GM12878 (cell line): Measurements from ENCODE around the gene CHFR. TPM values are rescaled to one million over a fixed set of nuclear protein-coding genes. Genes with fewer than 3 reads are reported as not detected.

Experiments used
- ATAC-seq: fragments of 200-7000 bp; cut with Tn5 transposase; 3 replicates; pipeline ENCODE4 v1.9.1; 2020; ENCODE audit warnings: mild to moderate bottlenecking, moderate library complexity
- BruUV-seq: library from RNA; stranded (reverse); fragments of 400-500 nt; replicated peaks from 2 replicates; lab custom pipeline; 2021; lab: Mats Ljungman, UMichigan
- CTCF ChIA-PET: fragments of 300-600 bp; sonication (Branson Sonifier 250); formaldehyde crosslinking; extraction: SDS; loops from one replicate; lab custom pipeline; 2021; ENCODE audit warnings: inconsistent platforms; lab: Yijun Ruan, JAX
- POLR2A ChIA-PET: fragments of 350-600 bp; formaldehyde crosslinking; extraction: SDS; loops from one replicate; lab custom pipeline; 2021; ENCODE audit warnings: inconsistent platforms; lab: Charles Lee
- RAD21 ChIA-PET: fragments of 300-600 bp; sonication (Branson Sonifier 250); formaldehyde crosslinking; loops from one replicate; lab custom pipeline; 2023; ENCODE audit warnings: antibody characterized with exemption; ENCODE audit not compliant: unreplicated experiment; lab: Charles Lee
- SMC1A ChIA-PET: fragments of 300-600 bp; sonication (Branson Sonifier 250); formaldehyde crosslinking; loops from one replicate; lab custom pipeline; 2023; ENCODE audit not compliant: unreplicated experiment, uncharacterized antibody; lab: Charles Lee
- DNase-seq: peaks from one replicate; pipeline ENCODE4 v3.0.0-alpha.2; 2011; ENCODE audit warnings: low read depth, low spot score
- FAIRE-seq: peaks from 3 replicates; lab custom pipeline; 2011; peaks lifted over from hg19 to GRCh38; lab: Jason Lieb, UNC
- H2AFZ ChIP-seq: 2 replicates; pipeline ENCODE4 v1.6.0; 2011; ENCODE audit warnings: low read depth, low read length, control low read depth; ENCODE audit not compliant: control insufficient read depth
- H3K27ac ChIP-seq: 2 replicates; pipeline ENCODE4 v1.5.1; 2011; ENCODE audit warnings: control low read depth; ENCODE audit not compliant: control insufficient read depth, insufficient read depth
- H3K27me3 ChIP-seq, 2 experiments: replicated peaks in 1 of 2; 2 replicates each; pipeline versions ENCODE4 v1.6.0 to v1.6.1; 2011; ENCODE audit warnings: low read length in 1 of 2; ENCODE audit not compliant: control insufficient read depth in 2 of 2, insufficient read depth in 2 of 2
- H3K36me3 ChIP-seq, 2 experiments: 2 replicates each; pipeline ENCODE4 v1.5.1; 2011; ENCODE audit warnings: low read length in 1 of 2; ENCODE audit not compliant: control insufficient read depth in 2 of 2, insufficient read depth in 2 of 2
- H3K4me1 ChIP-seq: 2 replicates; pipeline ENCODE4 v1.6.1; 2011; ENCODE audit warnings: mild to moderate bottlenecking, low read length, moderate library complexity, mixed read lengths; ENCODE audit not compliant: control insufficient read depth, insufficient read depth
- H3K4me2 ChIP-seq: 2 replicates; pipeline ENCODE4 v1.6.0; 2011; ENCODE audit warnings: control low read depth; ENCODE audit not compliant: control insufficient read depth, insufficient read depth
- H3K4me3 ChIP-seq: fragments of 200-600 bp; sonication (generic); 2 replicates; pipeline ENCODE4 v1.5.1; 2016
- H3K79me2 ChIP-seq: 2 replicates; pipeline ENCODE4 v1.6.0; 2011; ENCODE audit warnings: low read length; ENCODE audit not compliant: control insufficient read depth, insufficient read depth
- H3K9ac ChIP-seq: 2 replicates; pipeline ENCODE4 v1.8.0; 2011; ENCODE audit warnings: low read length, control low read depth, mixed read lengths; ENCODE audit not compliant: control insufficient read depth, insufficient read depth
- H3K9me3 ChIP-seq: replicated peaks from 3 replicates; pipeline ENCODE4 v1.5.1; 2011; ENCODE audit warnings: mild to moderate bottlenecking, low read length; ENCODE audit not compliant: control insufficient read depth, insufficient read depth
- H4K20me1 ChIP-seq: 2 replicates; pipeline ENCODE4 v1.6.0; 2011; ENCODE audit not compliant: control insufficient read depth, insufficient read depth
- BCL3 ChIP-seq: IDR thresholded peaks from 2 replicates; pipeline ENCODE4 v1.6.1; 2011; ENCODE audit warnings: borderline replicate concordance, low read depth, mild to moderate bottlenecking, moderate library complexity, low read length; ENCODE audit not compliant: insufficient read depth, poor library complexity, severe bottlenecking
- CREB1 ChIP-seq: IDR thresholded peaks from 2 replicates; pipeline ENCODE4 v1.6.1; 2012; ENCODE audit warnings: low read depth, mild to moderate bottlenecking, inconsistent platforms
- EED ChIP-seq: sonication (generic); IDR thresholded peaks from 2 replicates; pipeline ENCODE4 v1.6.1; 2016; ENCODE audit warnings: antibody characterized with exemption, low read depth
- FOS ChIP-seq: IDR thresholded peaks from 3 replicates; pipeline ENCODE4 v1.6.1; 2011; ENCODE audit warnings: borderline replicate concordance; ENCODE audit not compliant: insufficient read length; ENCODE audit errors: extremely low read depth
- FOXK2 ChIP-seq: fragments of 450-650 bp; IDR thresholded peaks from 2 replicates; pipeline ENCODE4 v1.6.1; 2017; ENCODE audit warnings: mild to moderate bottlenecking, moderate library complexity
- NKRF ChIP-seq: fragments of 450-650 bp; conservative IDR thresholded peaks from 2 replicates; pipeline ENCODE4 v1.6.1; 2017; ENCODE audit warnings: mild to moderate bottlenecking, moderate library complexity
- PKNOX1 ChIP-seq: fragments of 450-650 bp; IDR thresholded peaks from 2 replicates; pipeline ENCODE4 v1.6.1; 2016; ENCODE audit warnings: mild to moderate bottlenecking
- RAD21 ChIP-seq: IDR thresholded peaks from 2 replicates; pipeline ENCODE4 v1.6.1; 2011; ENCODE audit warnings: mild to moderate bottlenecking, low read depth, low read length, moderate library complexity; ENCODE audit not compliant: insufficient read depth
- RFX5 ChIP-seq: IDR thresholded peaks from 2 replicates; pipeline ENCODE4 v1.6.1; 2011; ENCODE audit warnings: low read depth, low read length, improper control_type of control experiment
- WGBS: methylation state at CpG from one replicate; pipeline ENCODE4 v1.1.6; 2016; ENCODE audit warnings: low lambda C conversion rate; ENCODE audit not compliant: insufficient replicate concordance, insufficient coverage; ENCODE audit errors: missing lambda C conversion rate; 5-methylcytosine and 5-hydroxymethylcytosine counted together
- in situ Hi-C: fragments of 300-500 bp; cut with MboI; formaldehyde crosslinking; loops from 9 replicates; pipeline ENCODE4 v1.14.3; 2018; ENCODE audit warnings: mixed read lengths
- intact Hi-C: fragments of 100-400 bp; cut with micrococcal nuclease; formaldehyde crosslinking; loops from one replicate; pipeline ENCODE4 v1.14.2; 2022; ENCODE audit not compliant: unreplicated experiment
- polyA plus RNA-seq, 11 experiments: library from polyadenylated mRNA; depleted of rRNA in 4 of 11; unstranded in 6 of 11; stranded (reverse) in 5 of 11; fragments of >200 nt; fragmentation: Nextera tagmentation in 4 of 11; fragmentation: Illumina TruSeq in 1 of 11; extraction: Ambion mirVana in 4 of 11; extraction: Trizol in 1 of 11; gene quantifications; 1 replicate in 1 of 11; 2 replicates in 10 of 11; pipeline versions ENCODE4 v1.2.1 to v1.2.3, GENCODE V29; 2011 to 2016; ENCODE audit warnings: inconsistent platforms in 2 of 11, missing spikeins in 2 of 11, low read depth in 1 of 11
- total RNA-seq, 4 experiments: library from RNA; depleted of rRNA in 3 of 4; stranded (reverse); fragments of >200 nt in 3 of 4; fragmentation: Illumina TruSeq in 1 of 4; extraction: Trizol in 1 of 4; gene quantifications; 2 replicates each; pipeline versions ENCODE4 v1.2.1 to v1.2.3, GENCODE V29; 2013 to 2021

CHFR gene
- total and polyA plus RNA-seq, 10 of the 15 experiments (the other 5 are each of a cell fraction or from before 2014, with no cell fraction given): 1.1 to 49.4 (median 34.4) TPM

GRCh38 chr12:132872073-132872855 lies 15.1 kb downstream of the CHFR start:
- RAD21 ChIA-PET: no interaction called here
- ATAC-seq (no peak), FAIRE-seq (no peak)

More at GRCh38 chr12:132872073-132872855, 15.1 kb downstream of the CHFR start:
- Histone ChIP-seq H3K9ac (no peak overlapping the region), H3K4me2 (no peak overlapping the region), H4K20me1 (no peaks in the 10 kb centered on the region), H3K4me3 (no peak overlapping the region), H3K27ac (no peak overlapping the region), H3K79me2 (no peaks in the 10 kb centered on the region), H3K4me1 (no peaks in the 10 kb centered on the region)
- POLR2A ChIA-PET: interaction anchor here (1.6 kb wide), 1 partner anchor 12 kb away, joined by 3 read pairs; no protein-coding TSS in a partner anchor
- in situ Hi-C loops: no loop called here
- TF ChIP-seq RAD21: no peak
- no peak for TF ChIP-seq EED
- no peak for TF ChIP-seq NKRF
- no peak for TF ChIP-seq BCL3
- no peak for TF ChIP-seq PKNOX1
- no peak for TF ChIP-seq CREB1
- no peak for TF ChIP-seq FOS
- TF ChIP-seq RFX5: no peak
- TF ChIP-seq FOXK2: no peak
- TF ChIP-seq, all 136 proteins: peak for 0
- CTCF ChIA-PET: no interaction called here
- WGBS: 96% methylated on average over 21 of the region's 21 CpGs
- SMC1A ChIA-PET: interaction anchor here (0.9 kb wide), 1 partner anchor 72 kb away, joined by 3 read pairs; no protein-coding TSS in a partner anchor
- peaks cover 32% of the 10 kb centered on the region in 2 experiments for H3K36me3 ChIP-seq
- no peaks in the 10 kb centered on the region for H3K27me3 ChIP-seq
- no peaks in the 10 kb centered on the region; the same call in 2 of the 3 replicates for H3K9me3 ChIP-seq
- no peak overlapping the region for H2AFZ ChIP-seq
- TSS peak; percentile 26 for BruUV-seq
- DNase-seq: no peak
- intact Hi-C loops: no loop called here
